ENCODE measurements around the gene SIKE1. TPM values are rescaled to one million over a fixed set of nuclear protein-coding genes. Genes with fewer than 3 reads are reported as not detected.

SIKE1 gene
- total RNA-seq, 1 donor from 2014 or later: 64.2 TPM

- H3K4me3 Mint-ChIP-seq (ENCODE audit: unreplicated experiment): no peak overlapping the region
- H3K4me1 Mint-ChIP-seq (ENCODE audit: low read depth, unreplicated experiment): no peaks in the 10 kb centered on the region
- H3K27me3 Mint-ChIP-seq (ENCODE audit: low read depth, unreplicated experiment): no peaks in the 10 kb centered on the region
- Histone ChIP-seq H3K27ac (ENCODE audit: low read depth, low read length) (no peak overlapping the region), H3K4me1 (ENCODE audit: insufficient read depth, low read length) (no peaks in the 10 kb centered on the region), H3K4me3 (ENCODE audit: insufficient read depth, low read depth, low read length) (no peak overlapping the region), H3K79me2 (ENCODE audit: insufficient read depth, low read length) (peaks cover 5% of the 10 kb centered on the region), H3K27me3 (ENCODE audit: insufficient read depth, low read length) (no peaks in the 10 kb centered on the region), H3K36me3 (ENCODE audit: insufficient read depth, low read length) (peaks cover 27% of the 10 kb centered on the region), H3K9ac (ENCODE audit: low read length) (no peak overlapping the region), H2AFZ (ENCODE audit: low read depth, low read length) (no peak overlapping the region), H3K4me2 (ENCODE audit: low read length) (no peak overlapping the region), H4K20me1 (ENCODE audit: insufficient read depth, low read length) (no peaks in the 10 kb centered on the region), H3K9me3 (ENCODE audit: insufficient read depth, low read depth, low read length) (no peaks in the 10 kb centered on the region)
- H3K27ac Mint-ChIP-seq (ENCODE audit: unreplicated experiment): no peak overlapping the region
- no peaks in the 10 kb centered on the region for H3K9me3 Mint-ChIP-seq (ENCODE audit: unreplicated experiment)
- FAIRE-seq: no peak
- DNase-seq (ENCODE audit: low read depth): no peak
- no peaks in the 10 kb centered on the region for H3K36me3 Mint-ChIP-seq (ENCODE audit: low read depth, unreplicated experiment)
- TF ChIP-seq CTCF (IDR thresholded peaks at IDR 0.05; ENCODE audit: insufficient read depth, low read depth, low read length): no peak
- no peak for TF ChIP-seq EZH2 (IDR thresholded peaks at IDR 0.05; ENCODE audit: insufficient read depth, low read length)
These were observed 8.5 kb downstream of the SIKE1 start for GRCh38 chr1:114771992-114772391.

GRCh38 chr1:114770989-114771388 lies 9.5 kb downstream of the SIKE1 start:
- Histone ChIP-seq H3K4me1 (ENCODE audit: insufficient read depth, low read length) (no peaks in the 10 kb centered on the region), H3K79me2 (ENCODE audit: insufficient read depth, low read length) (peaks cover 1% of the 10 kb centered on the region), H4K20me1 (ENCODE audit: insufficient read depth, low read length) (no peaks in the 10 kb centered on the region), H3K27ac (ENCODE audit: low read depth, low read length) (no peak overlapping the region), H3K9me3 (ENCODE audit: insufficient read depth, low read depth, low read length) (no peaks in the 10 kb centered on the region), H3K36me3 (ENCODE audit: insufficient read depth, low read length) (peaks cover 27% of the 10 kb centered on the region), H3K4me2 (ENCODE audit: low read length) (no peak overlapping the region), H3K4me3 (ENCODE audit: insufficient read depth, low read depth, low read length) (no peak overlapping the region), H3K27me3 (ENCODE audit: insufficient read depth, low read length) (no peaks in the 10 kb centered on the region), H3K9ac (ENCODE audit: low read length) (no peak overlapping the region), H2AFZ (ENCODE audit: low read depth, low read length) (no peak overlapping the region)
- TF ChIP-seq EZH2 (IDR thresholded peaks at IDR 0.05; ENCODE audit: insufficient read depth, low read length) (no peak), CTCF (IDR thresholded peaks at IDR 0.05; ENCODE audit: insufficient read depth, low read depth, low read length) (no peak)
- Mint-ChIP-seq H3K27ac (ENCODE audit: unreplicated experiment) (no peak overlapping the region), H3K9me3 (ENCODE audit: unreplicated experiment) (no peaks in the 10 kb centered on the region), H3K27me3 (ENCODE audit: low read depth, unreplicated experiment) (no peaks in the 10 kb centered on the region), H3K4me3 (ENCODE audit: unreplicated experiment) (no peak overlapping the region), H3K36me3 (ENCODE audit: low read depth, unreplicated experiment) (no peaks in the 10 kb centered on the region), H3K4me1 (ENCODE audit: low read depth, unreplicated experiment) (no peaks in the 10 kb centered on the region)
- FAIRE-seq (no peak), DNase-seq (ENCODE audit: low read depth) (no peak)

GRCh38 chr1:114764689-114765088 lies 15.8 kb downstream of the SIKE1 start:
- Histone ChIP-seq H3K36me3 (ENCODE audit: insufficient read depth, low read length) (no peaks in the 10 kb centered on the region), H3K9me3 (ENCODE audit: insufficient read depth, low read depth, low read length) (no peaks in the 10 kb centered on the region), H3K4me3 (ENCODE audit: insufficient read depth, low read depth, low read length) (no peak overlapping the region), H3K79me2 (ENCODE audit: insufficient read depth, low read length) (no peaks in the 10 kb centered on the region), H3K27ac (ENCODE audit: low read depth, low read length) (no peak overlapping the region), H3K27me3 (ENCODE audit: insufficient read depth, low read length) (no peaks in the 10 kb centered on the region), H2AFZ (ENCODE audit: low read depth, low read length) (no peak overlapping the region), H3K9ac (ENCODE audit: low read length) (no peak overlapping the region), H4K20me1 (ENCODE audit: insufficient read depth, low read length) (no peaks in the 10 kb centered on the region), H3K4me1 (ENCODE audit: insufficient read depth, low read length) (no peaks in the 10 kb centered on the region), H3K4me2 (ENCODE audit: low read length) (no peak overlapping the region)
- TF ChIP-seq EZH2 (IDR thresholded peaks at IDR 0.05; ENCODE audit: insufficient read depth, low read length) (no peak), CTCF (IDR thresholded peaks at IDR 0.05; ENCODE audit: insufficient read depth, low read depth, low read length) (no peak)
- no peak for DNase-seq (ENCODE audit: low read depth)
- Mint-ChIP-seq H3K27ac (ENCODE audit: unreplicated experiment) (no peak overlapping the region), H3K27me3 (ENCODE audit: low read depth, unreplicated experiment) (no peaks in the 10 kb centered on the region), H3K4me1 (ENCODE audit: low read depth, unreplicated experiment) (no peaks in the 10 kb centered on the region), H3K4me3 (ENCODE audit: unreplicated experiment) (no peak overlapping the region), H3K9me3 (ENCODE audit: unreplicated experiment) (peaks cover 4% of the 10 kb centered on the region), H3K36me3 (ENCODE audit: low read depth, unreplicated experiment) (no peaks in the 10 kb centered on the region)
- FAIRE-seq: no peak

Measured in astrocyte (in vitro differentiated cells and primary cell).